Fibroblast of gingiva (primary cell): Measurements from ENCODE around the gene CD55.
"Not testable (repeated sequence)": the region's sequence is repeated elsewhere in the genome, so short reads cannot be mapped to it uniquely, and the experiment has no call there.

Source experiments
- DNase-seq: peaks from one replicate; pipeline ENCODE4 v3.0.0-alpha.2; 2011; ENCODE audit warnings: low read depth

Gene CD55

GRCh38 chr1:207306023-207306422 lies 15.5 kb upstream of the CD55 start:
- no peak for DNase-seq

- no peak for DNase-seq
These were observed 14.9 kb upstream of the CD55 start for GRCh38 chr1:207306603-207307002.

DNA sequence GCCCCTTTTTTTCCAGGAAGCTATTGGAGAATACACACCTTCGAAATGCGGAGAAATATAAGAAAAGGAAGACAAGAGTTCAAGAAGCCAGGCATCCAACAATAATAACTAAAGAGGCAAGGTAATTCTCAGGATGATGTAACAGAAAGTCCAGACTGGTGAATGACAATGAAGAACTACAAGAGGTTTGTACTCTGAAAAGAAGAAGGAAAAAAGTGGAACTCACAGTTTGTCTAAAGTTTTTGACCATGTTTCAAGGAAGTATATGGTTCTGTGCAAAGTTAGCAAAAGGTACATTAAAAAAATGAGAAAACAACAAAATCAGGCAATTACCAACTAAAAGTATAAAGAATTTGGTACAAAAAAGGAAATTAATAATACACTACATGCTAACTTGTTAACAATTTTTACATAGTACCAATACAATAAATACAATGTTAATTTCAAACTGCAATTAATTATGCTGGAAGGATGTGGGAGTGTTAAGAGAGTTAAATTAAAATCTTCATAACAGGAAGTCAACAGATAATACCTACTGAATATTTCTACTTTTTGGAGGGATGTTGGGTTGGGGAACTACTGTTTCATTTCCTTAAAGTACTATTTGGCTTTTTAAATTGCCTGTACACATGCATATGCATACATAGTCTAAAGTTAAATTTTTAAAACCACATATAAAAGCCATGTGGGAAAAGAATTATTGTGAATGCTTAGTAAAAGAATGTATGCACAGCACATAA lies 12.9 kb upstream of the CD55 start:
- DNase-seq = no peak

- DNase-seq = peak; percentile 35
These were observed 11.7 kb upstream of the CD55 start for GRCh38 chr1:207309745-207310273.

DNA sequence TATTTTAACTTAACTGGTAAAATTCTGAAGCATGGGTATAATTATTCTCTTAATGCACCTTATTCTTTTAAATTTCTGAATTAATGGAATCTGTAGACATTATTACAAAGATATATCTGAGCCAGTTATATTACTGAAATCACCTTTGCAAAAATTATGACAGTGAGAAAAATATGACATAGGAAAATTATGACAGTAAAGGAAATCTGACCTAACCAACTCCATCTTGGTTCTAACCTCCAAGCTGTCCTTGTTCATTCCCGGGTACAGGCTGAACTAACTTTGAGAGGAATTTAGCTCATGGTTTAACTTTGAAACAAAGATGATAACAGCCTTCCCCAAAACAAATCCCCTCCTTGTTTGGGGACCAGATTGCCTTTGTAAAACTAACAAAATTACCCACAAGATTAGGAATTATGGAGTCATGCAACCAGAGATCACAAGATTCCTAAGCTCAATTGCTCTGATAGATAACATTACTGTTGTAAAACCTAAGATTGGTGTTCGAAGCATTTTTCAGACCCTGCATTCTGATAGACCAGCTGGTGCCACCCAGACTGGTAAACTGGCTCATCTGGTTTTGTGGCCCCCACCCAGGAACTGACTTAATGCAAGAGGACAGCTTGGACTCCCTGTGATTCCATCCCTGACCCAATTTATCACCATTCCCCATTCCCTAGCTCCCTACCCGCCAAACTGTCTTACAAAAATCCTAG lies 9.4 kb upstream of the CD55 start:
- no peak for DNase-seq

DNA sequence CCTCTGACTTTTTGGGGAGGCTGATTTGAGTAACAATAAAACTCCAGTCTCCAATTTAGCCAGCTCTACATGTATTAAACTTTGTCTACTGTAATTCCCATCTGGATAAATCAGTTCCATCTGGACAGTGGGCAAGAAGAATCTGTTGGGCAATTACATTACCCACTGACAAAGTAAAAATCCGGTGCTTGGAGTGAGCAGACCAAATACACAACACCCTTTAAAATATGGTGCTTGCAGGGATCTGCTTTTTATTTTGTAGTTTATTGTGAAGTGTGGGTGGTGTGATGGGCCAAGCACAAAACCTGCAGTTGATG lies 8.9 kb upstream of the CD55 start:
- peak; percentile 71 for DNase-seq

DNA sequence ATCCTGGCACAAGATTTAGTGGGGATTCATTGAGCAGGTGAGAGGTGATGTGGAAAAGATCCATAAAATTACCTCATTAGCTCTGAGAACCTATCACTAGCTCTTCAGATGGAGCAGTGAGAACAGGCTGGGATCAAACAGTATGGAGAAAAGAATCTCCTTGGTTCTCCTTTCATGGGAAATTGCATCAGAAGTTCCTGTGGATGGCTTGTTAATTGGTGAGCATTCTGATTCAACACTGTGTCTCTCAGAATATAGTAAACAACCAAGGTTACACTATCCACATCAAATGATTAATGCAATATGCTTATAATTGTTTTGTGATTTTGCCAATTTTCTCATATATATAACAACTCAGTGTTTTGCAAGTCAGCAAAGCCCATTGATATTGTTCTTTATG lies 8.3 kb upstream of the CD55 start:
- peak; percentile 77 for DNase-seq

DNA sequence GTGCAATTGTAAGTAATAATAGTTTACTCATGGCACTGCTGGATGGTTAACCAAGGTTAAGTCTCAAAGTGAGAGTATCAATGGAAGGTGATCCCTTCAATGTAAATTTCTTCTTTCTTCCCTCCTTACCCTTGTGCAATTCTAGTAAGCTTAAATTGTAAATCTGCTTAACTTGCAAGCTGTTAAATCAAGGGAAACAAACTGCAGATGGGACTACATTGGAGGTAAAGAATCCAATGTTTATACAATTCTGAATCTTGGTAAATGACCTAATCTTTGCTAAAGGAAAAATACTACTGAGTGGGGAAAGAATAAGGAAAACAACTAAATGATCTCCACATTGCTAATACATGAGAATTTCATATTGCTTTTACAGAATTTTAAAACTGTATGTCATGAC lies 6.7 kb upstream of the CD55 start:
- peak; percentile 22 for DNase-seq

DNA sequence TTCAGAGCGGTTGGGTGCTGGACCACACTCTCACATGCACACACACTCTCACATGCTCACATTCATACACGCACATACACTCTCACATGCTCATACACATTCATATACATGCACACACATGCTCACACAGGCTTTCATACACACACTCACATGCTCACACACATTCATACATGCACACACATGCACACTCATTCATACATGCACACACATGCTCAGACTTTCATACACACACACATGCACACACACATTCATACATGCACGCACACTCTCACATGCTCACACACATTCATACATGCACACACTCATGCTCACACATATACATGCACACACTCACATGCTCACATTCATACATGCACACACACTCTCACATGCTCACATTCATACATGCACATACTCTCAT lies 6.0 kb upstream of the CD55 start:
- no peak for DNase-seq

GRCh38 chr1:207316141-207316540 lies 5.3 kb upstream of the CD55 start:
- no peak for DNase-seq

DNA sequence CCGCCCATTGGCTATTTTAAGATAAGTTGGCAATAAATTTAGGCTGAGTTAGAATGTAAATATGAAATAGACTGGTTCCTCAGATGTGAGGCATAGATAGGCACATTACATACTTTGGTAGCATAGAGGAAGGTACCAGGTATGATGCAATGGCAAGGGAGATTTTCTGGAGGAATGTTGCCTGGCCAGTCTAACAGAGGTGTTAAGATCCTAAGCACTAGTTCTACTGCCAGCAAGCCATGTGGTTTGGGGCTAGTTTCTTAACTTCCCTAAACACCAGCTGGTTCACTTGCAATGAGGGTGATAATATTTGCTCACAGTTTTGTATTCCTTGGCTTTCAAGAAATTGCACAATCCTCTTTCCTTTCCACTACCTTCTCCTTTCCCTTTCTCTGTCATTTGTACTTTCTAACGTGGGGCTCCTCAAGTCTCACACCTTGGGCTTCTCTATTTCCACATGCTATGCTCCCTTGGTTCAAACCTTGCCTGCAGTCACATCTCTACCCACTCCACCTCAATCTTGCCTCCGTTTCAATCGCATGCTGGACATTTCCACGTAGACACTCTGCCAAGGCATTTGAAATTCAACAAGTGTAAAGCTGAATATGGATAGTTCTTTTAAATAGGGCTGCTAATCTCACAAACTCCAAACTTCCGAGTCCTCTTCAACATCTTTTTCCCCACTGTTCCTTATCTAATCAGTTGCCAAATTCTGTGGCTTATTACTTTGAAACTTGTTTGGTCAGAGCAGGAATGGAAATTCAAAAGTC lies 4.7 kb upstream of the CD55 start:
- peak; percentile 35 for DNase-seq

GRCh38 chr1:207317561-207317960 lies 3.9 kb upstream of the CD55 start:
- no peak for DNase-seq

- no peak for DNase-seq
These were observed 3.3 kb upstream of the CD55 start for GRCh38 chr1:207318072-207318619.

DNA sequence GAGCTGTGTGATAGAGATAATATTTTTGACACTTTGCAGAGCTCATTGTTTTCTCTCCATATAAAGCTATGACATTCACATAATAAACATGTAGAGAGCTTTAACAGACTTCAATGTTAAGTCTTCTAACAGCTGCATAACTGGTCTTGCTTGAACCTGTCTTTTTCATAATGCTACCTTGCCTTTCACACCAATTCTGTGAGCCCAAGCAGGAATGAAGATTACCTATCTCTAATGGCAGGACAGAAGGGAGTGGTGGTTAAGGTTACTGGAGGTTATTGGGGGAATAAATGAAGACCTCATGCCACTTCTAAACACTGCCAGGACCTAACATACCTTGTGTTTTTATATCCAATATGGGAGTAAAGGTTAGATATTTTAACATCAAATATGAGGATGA lies 2.3 kb upstream of the CD55 start:
- DNase-seq = no peak

- DNase-seq = not testable (repeated sequence)
These were observed 1.4 kb upstream of the CD55 start for GRCh38 chr1:207320105-207320504.

DNA sequence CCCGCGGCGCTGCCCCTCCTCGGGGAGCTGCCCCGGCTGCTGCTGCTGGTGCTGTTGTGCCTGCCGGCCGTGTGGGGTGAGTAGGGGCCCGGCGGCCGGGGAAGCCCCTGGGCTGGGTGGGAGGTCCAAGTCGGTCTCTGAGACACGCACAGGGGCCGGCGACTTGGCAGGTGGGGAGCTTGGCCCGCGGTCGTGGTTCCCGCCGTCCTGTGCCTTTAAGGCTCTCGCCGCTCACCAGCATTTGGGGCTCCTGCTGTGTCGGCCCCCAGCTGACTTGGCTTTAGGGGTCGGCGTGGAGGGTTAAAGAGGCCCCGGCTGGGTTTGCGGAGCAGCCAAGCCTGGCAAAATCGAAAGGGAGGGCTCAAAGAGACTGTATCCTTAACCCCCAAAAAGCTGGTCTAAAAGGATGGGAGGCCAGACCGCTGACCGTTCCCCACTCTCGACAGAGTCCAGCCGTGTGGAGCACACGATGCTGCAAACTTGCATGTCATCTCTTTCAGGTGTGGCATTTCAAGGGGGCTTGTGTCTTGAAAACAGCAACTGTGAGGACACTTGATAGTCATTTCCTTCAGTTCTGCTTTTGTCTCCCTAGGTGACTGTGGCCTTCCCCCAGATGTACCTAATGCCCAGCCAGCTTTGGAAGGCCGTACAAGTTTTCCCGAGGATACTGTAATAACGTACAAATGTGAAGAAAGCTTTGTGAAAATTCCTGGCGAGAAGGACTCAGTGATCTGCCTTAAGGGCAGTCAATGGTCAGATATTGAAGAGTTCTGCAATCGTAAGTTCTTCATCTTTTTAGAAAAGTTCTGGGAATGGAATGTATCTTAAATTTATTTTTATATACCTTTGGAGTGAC lies 540 bp downstream of the CD55 start:
- peak; percentile 13 for DNase-seq

DNA sequence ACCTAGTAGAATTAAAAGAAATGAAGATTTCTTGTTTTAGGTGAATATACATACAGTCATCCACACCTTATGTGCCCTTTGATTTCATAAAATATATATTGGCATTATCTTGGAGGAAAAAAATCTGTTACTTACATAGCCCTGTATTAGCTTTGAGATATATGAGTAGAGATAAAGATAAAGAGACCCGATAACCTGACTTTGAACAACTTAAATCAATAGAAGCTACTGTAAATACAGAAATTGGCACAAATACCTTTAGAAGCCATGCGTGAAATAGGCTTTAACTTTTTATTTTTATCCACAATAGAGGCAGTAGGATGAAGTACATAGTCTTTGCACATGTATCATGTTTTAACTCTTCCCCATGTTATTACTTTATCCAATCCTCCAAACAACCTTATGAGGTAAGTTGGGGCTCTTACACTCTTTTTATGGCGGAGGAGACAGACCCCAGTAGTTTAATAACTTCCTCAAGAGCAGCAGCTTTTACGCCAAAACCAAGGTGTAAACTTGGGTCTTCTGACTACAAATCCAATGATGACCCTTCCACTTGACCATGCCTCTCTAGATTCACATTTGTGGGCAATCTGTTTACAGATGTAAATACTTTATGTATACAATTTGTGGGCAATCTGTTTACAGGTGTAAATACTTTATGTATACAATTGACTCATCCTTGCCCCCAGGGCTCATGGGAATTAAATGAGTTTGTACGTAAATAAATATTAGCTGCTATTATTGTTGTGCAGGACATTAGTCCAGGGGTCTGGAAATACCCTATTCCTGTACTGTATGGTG lies 2.1 kb downstream of the CD55 start:
- DNase-seq = no peak

DNA sequence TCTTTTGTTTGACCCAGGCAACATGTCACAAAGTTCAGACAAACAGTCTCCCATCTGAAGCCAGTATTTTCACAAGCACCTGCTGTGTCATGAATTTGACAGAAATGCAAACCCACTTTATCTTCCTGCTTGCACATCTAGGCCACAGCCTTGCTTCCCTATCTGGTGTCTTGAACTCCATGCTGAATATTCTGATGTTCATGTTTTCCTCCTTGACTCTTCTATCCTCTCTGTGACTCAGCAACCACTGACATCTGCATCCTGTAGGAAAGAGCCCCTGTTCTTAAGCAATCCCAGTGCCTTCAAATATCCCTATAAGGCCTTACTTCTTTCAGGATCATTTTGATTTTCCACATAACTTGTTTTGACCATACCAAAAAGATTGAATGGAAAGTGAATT lies 6.5 kb downstream of the CD55 start:
- DNase-seq = peak; percentile 33

- DNase-seq = no peak
These were observed 7.5 kb downstream of the CD55 start for GRCh38 chr1:207328908-207329440.

DNA sequence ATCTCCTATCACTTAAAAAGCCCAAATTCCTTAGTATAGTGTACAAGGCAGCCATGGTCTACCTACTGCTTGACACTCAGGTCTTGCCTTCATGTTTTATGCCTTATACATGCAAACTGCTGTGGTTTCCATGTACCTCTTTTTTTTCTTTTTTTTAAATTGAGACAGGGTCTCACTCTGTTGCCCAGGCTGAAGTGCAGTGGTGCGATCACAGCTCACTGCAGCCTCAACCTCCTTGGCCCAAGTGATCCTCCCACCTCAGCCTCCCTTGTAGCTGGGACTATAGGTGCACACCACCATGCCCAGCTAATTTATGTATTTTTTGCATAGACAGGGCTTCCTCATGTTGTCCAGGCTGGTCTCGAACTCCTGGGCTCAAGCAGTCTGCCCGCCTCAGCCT lies 8.0 kb downstream of the CD55 start:
- DNase-seq = no peak
